K562 (cell line): ENCODE measurements around the gene DDX51. TPM values are rescaled to one million over a fixed set of nuclear protein-coding genes. Genes with fewer than 3 reads are reported as not detected.

Experiments used
- ATAC-seq: fragments of 200-7000 bp; cut with Tn5 transposase; 3 replicates; pipeline ENCODE4 v1.9.1; 2020; ENCODE audit warnings: moderate library complexity
- BruUV-seq: library from RNA; stranded (reverse); fragments of 400-500 nt; replicated peaks from 2 replicates; lab custom pipeline; 2021; lab: Mats Ljungman, UMichigan
- CTCF ChIA-PET: fragments of 300-600 bp; formaldehyde crosslinking; extraction: SDS; loops from one replicate; lab custom pipeline; 2021; ENCODE audit warnings: low intra/inter-chr PET ratio; lab: Yijun Ruan, JAX
- POLR2A ChIA-PET: fragments of 300-600, 350-650 bp; sonication (Branson Sonifier 250); formaldehyde crosslinking; extraction: SDS; loops from one replicate; lab custom pipeline; 2021; ENCODE audit warnings: antibody characterized with exemption, inconsistent platforms; lab: Yijun Ruan, JAX
- DNase-seq, 4 experiments: peaks; one replicate each; pipeline versions ENCODE4 v3.0.0 to v3.0.0-alpha.2; 2011 to 2018; ENCODE audit warnings: low spot score in 3 of 4, mixed read lengths in 3 of 4; ENCODE audit errors: extremely low read depth in 1 of 4
- FAIRE-seq: peaks from 2 replicates; lab custom pipeline; 2011; peaks lifted over from hg19 to GRCh38; lab: Jason Lieb, UNC
- H2AFZ ChIP-seq: 2 replicates; pipeline ENCODE4 v1.6.0; 2011; ENCODE audit warnings: low read depth, low read length, control low read depth, inconsistent platforms
- H3K27ac ChIP-seq: fragments of 200-600 bp; 3 replicates; pipeline ENCODE4 v1.8.0; 2011; ENCODE audit warnings: low read depth, mild to moderate bottlenecking, control low read depth, inconsistent platforms, low read length, moderate library complexity, mixed read lengths; ENCODE audit errors: extremely low read depth
- H3K27me3 ChIP-seq, 2 experiments: fragments of 300-600 bp in 1 of 2; 2 replicates in 1 of 2; 3 replicates in 1 of 2; pipeline versions ENCODE4 v1.6.0 to v1.8.0; 2011; ENCODE audit warnings: inconsistent platforms in 2 of 2, low read length in 2 of 2, mild to moderate bottlenecking in 1 of 2, mixed read lengths in 1 of 2, moderate library complexity in 1 of 2; ENCODE audit not compliant: control insufficient read depth in 2 of 2, insufficient read depth in 2 of 2
- H3K36me3 ChIP-seq: fragments of 300-600 bp; 3 replicates; pipeline ENCODE4 v1.8.0; 2011; ENCODE audit warnings: mild to moderate bottlenecking, low read length, inconsistent platforms; ENCODE audit not compliant: control insufficient read depth, insufficient read depth
- H3K4me1 ChIP-seq, 2 experiments: fragments of 200-600 bp in 1 of 2; replicated peaks in 1 of 2; 2 replicates in 1 of 2; 3 replicates in 1 of 2; pipeline versions ENCODE4 v1.5.1 to v1.8.0; 2011; ENCODE audit warnings: inconsistent platforms in 2 of 2, low read length in 2 of 2, mild to moderate bottlenecking in 1 of 2, mixed read lengths in 1 of 2, moderate library complexity in 1 of 2; ENCODE audit not compliant: control insufficient read depth in 2 of 2, insufficient read depth in 2 of 2
- H3K4me2 ChIP-seq: 2 replicates; pipeline ENCODE4 v1.6.1; 2011; ENCODE audit warnings: low read length, control low read depth, inconsistent platforms, mixed read lengths; ENCODE audit not compliant: insufficient read depth
- H3K4me3 ChIP-seq: fragments of 200-600 bp; sonication (generic), shearing (Covaris generic); 2 replicates; pipeline ENCODE4 v1.5.1; 2016; ENCODE audit warnings: control low read depth, inconsistent platforms
- H3K79me2 ChIP-seq: fragments of 200-600 bp; 3 replicates; pipeline ENCODE4 v1.8.0; 2011; ENCODE audit warnings: low read length, inconsistent platforms; ENCODE audit not compliant: control insufficient read depth, insufficient read depth
- H3K9ac ChIP-seq, 2 experiments: 2 replicates each; pipeline versions ENCODE4 v1.6.0 to v1.6.1; 2011; ENCODE audit warnings: low read depth in 2 of 2, low read length in 2 of 2, control low read depth in 1 of 2, inconsistent platforms in 1 of 2, mild to moderate bottlenecking in 1 of 2, mixed read lengths in 1 of 2; ENCODE audit not compliant: insufficient read depth in 1 of 2
- H3K9me1 ChIP-seq: one replicate; pipeline ENCODE4 v1.6.0; 2011; ENCODE audit warnings: inconsistent platforms, mild to moderate bottlenecking, low read length, moderate library complexity; ENCODE audit not compliant: control insufficient read depth, insufficient read depth
- H3K9me3 ChIP-seq: replicated peaks from 2 replicates; pipeline ENCODE4 v1.5.1; 2011; ENCODE audit warnings: low read depth, low read length, inconsistent platforms; ENCODE audit not compliant: control insufficient read depth, insufficient read depth
- H4K20me1 ChIP-seq: replicated peaks from 2 replicates; pipeline ENCODE4 v1.6.1; 2011; ENCODE audit warnings: low read length, inconsistent platforms, mixed read lengths; ENCODE audit not compliant: control insufficient read depth, insufficient read depth
- ZNF41 ChIP-seq: fragments of 250-450 bp; sonication (Bioruptor Pico); conservative IDR thresholded peaks from 2 replicates; pipeline ENCODE4 v1.4.0; 2020; ENCODE audit warnings: mild to moderate bottlenecking
- WGBS: fragments of 100-300 bp; shearing (Covaris generic); methylation state at CpG from one replicate; pipeline ENCODE4 v1.1.6; 2016; ENCODE audit warnings: low coverage, mixed read lengths; ENCODE audit not compliant: insufficient coverage; ENCODE audit errors: missing lambda C conversion rate; 5-methylcytosine and 5-hydroxymethylcytosine counted together
- in situ Hi-C: fragments of 300-500 bp; cut with MboI; formaldehyde crosslinking; loops from 4 replicates; pipeline ENCODE4 v1.15.0; 2018; ENCODE audit warnings: inconsistent platforms, mixed read lengths
- intact Hi-C: fragments of 100-400 bp; cut with micrococcal nuclease; formaldehyde crosslinking; loops from 2 replicates; pipeline ENCODE4 v1.14.2; 2022
- polyA plus RNA-seq, 8 experiments: library from polyadenylated mRNA; depleted of rRNA in 4 of 8; stranded (reverse) in 5 of 8; unstranded in 3 of 8; fragments of >200 nt; fragmentation: Nextera tagmentation in 2 of 8; fragmentation: Illumina TruSeq in 1 of 8; extraction: Ambion mirVana in 2 of 8; extraction: Trizol in 1 of 8; gene quantifications; 2 replicates each; pipeline versions ENCODE4 v1.2.1 to v1.2.3, GENCODE V29; 2011 to 2014; ENCODE audit warnings: inconsistent platforms in 1 of 8, missing spikeins in 1 of 8
- total RNA-seq, 7 experiments: library from RNA; depleted of rRNA in 6 of 7; stranded (reverse); fragments of >200 nt in 6 of 7; fragmentation: Illumina TruSeq in 2 of 7; extraction: Trizol in 2 of 7; gene quantifications; 2 replicates each; pipeline versions ENCODE4 v1.2.1 to v1.2.3, GENCODE V29; 2011 to 2021; ENCODE audit warnings: low replicate concordance in 1 of 7
- TF ChIP-seq, protein P1 (sequence below): fragments of 200-800 bp; sonication (Bioruptor generic); IDR thresholded peaks from 2 replicates; pipeline ENCODE4 v1.6.1; 2016; ENCODE audit warnings: missing genetic modification characterization, missing compliant biosample characterization

DDX51 gene
- total and polyA plus RNA-seq, 9 of the 15 experiments (the other 6 are each of a cell fraction or from before 2014, with no cell fraction given) = 1.1 to 35.9 (median 12.4) TPM

DNA sequence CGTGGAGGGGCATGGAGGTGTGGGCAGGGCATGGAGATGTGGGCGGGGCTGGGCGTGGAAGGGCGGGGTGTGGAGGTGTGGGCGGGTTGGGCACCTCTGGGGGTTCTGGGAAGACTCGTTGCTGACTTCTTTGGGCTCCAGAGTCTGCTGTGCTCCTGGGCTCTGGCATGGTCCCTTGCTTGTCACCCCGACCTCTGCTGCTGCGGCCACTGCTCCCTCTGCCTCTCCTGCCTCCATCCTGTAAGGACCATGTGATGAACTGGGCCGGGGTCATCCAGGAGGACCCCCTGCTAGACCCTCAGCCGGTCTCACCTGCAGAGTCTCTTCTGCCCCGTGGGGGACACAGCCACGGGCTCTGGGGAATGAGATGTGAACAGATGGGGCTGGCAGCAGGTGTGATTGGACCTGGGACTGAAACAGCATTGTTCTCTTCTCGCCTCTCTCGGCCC is 15.5 kb upstream of the DDX51 start:
- Histone ChIP-seq H4K20me1 (no peaks in the 10 kb centered on the region), H3K9me3 (peaks cover 23% of the 10 kb centered on the region), H3K4me2 (no peak overlapping the region), H2AFZ (no peak overlapping the region), H3K9me1 (no peaks in the 10 kb centered on the region), H3K9ac (no peak overlapping the region), H3K27me3 (no peaks in the 10 kb centered on the region; a peak in 1 of 5 replicates), H3K36me3 (peaks cover 29% of the 10 kb centered on the region), H3K27ac (no peak overlapping the region), H3K4me3 (no peak overlapping the region), H3K79me2 (no peaks in the 10 kb centered on the region), H3K4me1 (peaks cover 0 to 32% of the 10 kb centered on the region in 2 experiments; a peak in 2 of 5 replicates)
- POLR2A ChIA-PET = no interaction called here
- DNase-seq = no peak
- intact Hi-C loops (loop anchor here (10.0 kb wide), 2 partner anchors 55 to 255 kb away; no protein-coding TSS in a partner anchor), in situ Hi-C loops (no loop called here)
- no peak for ATAC-seq
- CTCF ChIA-PET = no interaction called here
- TF ChIP-seq, protein P1, sequence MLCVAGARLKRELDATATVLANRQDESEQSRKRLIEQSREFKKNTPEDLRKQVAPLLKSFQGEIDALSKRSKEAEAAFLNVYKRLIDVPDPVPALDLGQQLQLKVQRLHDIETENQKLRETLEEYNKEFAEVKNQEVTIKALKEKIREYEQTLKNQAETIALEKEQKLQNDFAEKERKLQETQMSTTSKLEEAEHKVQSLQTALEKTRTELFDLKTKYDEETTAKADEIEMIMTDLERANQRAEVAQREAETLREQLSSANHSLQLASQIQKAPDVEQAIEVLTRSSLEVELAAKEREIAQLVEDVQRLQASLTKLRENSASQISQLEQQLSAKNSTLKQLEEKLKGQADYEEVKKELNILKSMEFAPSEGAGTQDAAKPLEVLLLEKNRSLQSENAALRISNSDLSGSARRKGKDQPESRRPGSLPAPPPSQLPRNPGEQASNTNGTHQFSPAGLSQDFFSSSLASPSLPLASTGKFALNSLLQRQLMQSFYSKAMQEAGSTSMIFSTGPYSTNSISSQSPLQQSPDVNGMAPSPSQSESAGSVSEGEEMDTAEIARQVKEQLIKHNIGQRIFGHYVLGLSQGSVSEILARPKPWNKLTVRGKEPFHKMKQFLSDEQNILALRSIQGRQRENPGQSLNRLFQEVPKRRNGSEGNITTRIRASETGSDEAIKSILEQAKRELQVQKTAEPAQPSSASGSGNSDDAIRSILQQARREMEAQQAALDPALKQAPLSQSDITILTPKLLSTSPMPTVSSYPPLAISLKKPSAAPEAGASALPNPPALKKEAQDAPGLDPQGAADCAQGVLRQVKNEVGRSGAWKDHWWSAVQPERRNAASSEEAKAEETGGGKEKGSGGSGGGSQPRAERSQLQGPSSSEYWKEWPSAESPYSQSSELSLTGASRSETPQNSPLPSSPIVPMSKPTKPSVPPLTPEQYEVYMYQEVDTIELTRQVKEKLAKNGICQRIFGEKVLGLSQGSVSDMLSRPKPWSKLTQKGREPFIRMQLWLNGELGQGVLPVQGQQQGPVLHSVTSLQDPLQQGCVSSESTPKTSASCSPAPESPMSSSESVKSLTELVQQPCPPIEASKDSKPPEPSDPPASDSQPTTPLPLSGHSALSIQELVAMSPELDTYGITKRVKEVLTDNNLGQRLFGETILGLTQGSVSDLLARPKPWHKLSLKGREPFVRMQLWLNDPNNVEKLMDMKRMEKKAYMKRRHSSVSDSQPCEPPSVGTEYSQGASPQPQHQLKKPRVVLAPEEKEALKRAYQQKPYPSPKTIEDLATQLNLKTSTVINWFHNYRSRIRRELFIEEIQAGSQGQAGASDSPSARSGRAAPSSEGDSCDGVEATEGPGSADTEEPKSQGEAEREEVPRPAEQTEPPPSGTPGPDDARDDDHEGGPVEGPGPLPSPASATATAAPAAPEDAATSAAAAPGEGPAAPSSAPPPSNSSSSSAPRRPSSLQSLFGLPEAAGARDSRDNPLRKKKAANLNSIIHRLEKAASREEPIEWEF (CRISPR knock-in tag) = no peak
- no peak for TF ChIP-seq ZNF41 (CRISPR knock-in tag)
- WGBS = 63% methylated on average over 12 of the region's 14 CpGs
- no peak for FAIRE-seq
- BruUV-seq = no TSS peak
